Endothelial cell of umbilical vein (primary cell): ENCODE data around the gene RIGI. TPM values are rescaled to one million over a fixed set of nuclear protein-coding genes. Genes with fewer than 3 reads are reported as not detected.

ENCODE experiments used
- BruUV-seq: library from RNA; stranded (reverse); fragments of 400-500 nt; replicated peaks from 2 replicates; lab custom pipeline; 2021; lab: Mats Ljungman, UMichigan
- CTCF ChIA-PET: fragments of 300-600, 350-600 bp; sonication (Branson Sonifier 250); formaldehyde crosslinking; loops from one replicate; lab custom pipeline; 2021; ENCODE audit warnings: antibody characterized with exemption, inconsistent platforms; lab: Charles Lee
- POLR2A ChIA-PET: fragments of 300-600, 350-600 bp; sonication (Branson Sonifier 250); formaldehyde crosslinking; loops from one replicate; lab custom pipeline; 2021; ENCODE audit warnings: antibody characterized with exemption, inconsistent platforms; lab: Charles Lee
- DNase-seq: peaks from one replicate; pipeline ENCODE4 v3.0.0-alpha.2; 2011; ENCODE audit warnings: low read depth, low spot score
- FAIRE-seq: peaks from 2 replicates; lab custom pipeline; 2011; peaks lifted over from hg19 to GRCh38; lab: Jason Lieb, UNC
- H2AFZ ChIP-seq: 2 replicates; pipeline ENCODE4 v1.6.0; 2012; ENCODE audit warnings: low read depth, low read length, control low read depth, inconsistent platforms
- H3K27ac ChIP-seq: 2 replicates; pipeline ENCODE4 v1.5.1; 2011; ENCODE audit warnings: low read depth, mild to moderate bottlenecking, control low read depth, low read length, moderate library complexity; ENCODE audit not compliant: insufficient read depth
- H3K27me3 ChIP-seq, 2 experiments: 2 replicates each; pipeline versions ENCODE4 v1.6.0 to v1.6.1; 2011; ENCODE audit warnings: low read length in 2 of 2, mixed read lengths in 1 of 2; ENCODE audit not compliant: control insufficient read depth in 2 of 2, insufficient read depth in 2 of 2
- H3K36me3 ChIP-seq, 2 experiments: 2 replicates in 1 of 2; 3 replicates in 1 of 2; pipeline ENCODE4 v1.5.1; 2011; ENCODE audit warnings: low read length in 2 of 2, mild to moderate bottlenecking in 1 of 2, moderate library complexity in 1 of 2; ENCODE audit not compliant: control insufficient read depth in 2 of 2, insufficient read depth in 2 of 2; ENCODE audit errors: extremely low read depth in 1 of 2
- H3K4me1 ChIP-seq: 3 replicates; pipeline ENCODE4 v1.5.1; 2011; ENCODE audit warnings: mild to moderate bottlenecking, low read length; ENCODE audit not compliant: control insufficient read depth, insufficient read depth; ENCODE audit errors: extremely low read depth
- H3K4me2 ChIP-seq: 2 replicates; pipeline ENCODE4 v1.6.1; 2011; ENCODE audit warnings: low read length, control low read depth, mixed read lengths; ENCODE audit not compliant: insufficient read depth
- H3K4me3 ChIP-seq, 3 experiments: fragments of 200-600 bp in 1 of 3; sonication (generic), shearing (Covaris generic) in 1 of 3; replicated peaks in 1 of 3; 2 replicates each; pipeline ENCODE4 v1.5.1; 2011 to 2016; ENCODE audit warnings: control low read depth in 3 of 3, low read length in 3 of 3, mild to moderate bottlenecking in 2 of 3, inconsistent platforms in 1 of 3, low read depth in 1 of 3, moderate library complexity in 1 of 3; ENCODE audit not compliant: insufficient read depth in 1 of 3
- H3K79me2 ChIP-seq: 2 replicates; pipeline ENCODE4 v1.6.0; 2012; ENCODE audit warnings: low read length, inconsistent platforms; ENCODE audit not compliant: control insufficient read depth, insufficient read depth
- H3K9ac ChIP-seq: replicated peaks from 2 replicates; pipeline ENCODE3; 2011; ENCODE audit warnings: low read length, control low read depth; ENCODE audit not compliant: insufficient read depth; ENCODE audit errors: extremely low read depth
- H3K9me1 ChIP-seq: replicated peaks from 3 replicates; pipeline ENCODE4 v1.6.0; 2011; ENCODE audit warnings: mild to moderate bottlenecking, low read length; ENCODE audit not compliant: control insufficient read depth, insufficient read depth; ENCODE audit errors: extremely low read depth
- H3K9me3 ChIP-seq: replicated peaks from 2 replicates; pipeline ENCODE4 v1.5.1; 2012; ENCODE audit warnings: low read length, inconsistent platforms; ENCODE audit not compliant: control insufficient read depth, insufficient read depth
- H4K20me1 ChIP-seq: replicated peaks from 2 replicates; pipeline ENCODE3; 2011; ENCODE audit warnings: mild to moderate bottlenecking, low read length; ENCODE audit not compliant: control insufficient read depth, insufficient read depth; ENCODE audit errors: extremely low read depth
- EZH2 ChIP-seq: IDR thresholded peaks from 2 replicates; pipeline ENCODE4 v1.6.1; 2012; ENCODE audit warnings: borderline replicate concordance, low read depth, mild to moderate bottlenecking, moderate library complexity, low read length, inconsistent platforms; ENCODE audit not compliant: severe bottlenecking
- FOS ChIP-seq: IDR thresholded peaks from 2 replicates; pipeline ENCODE4 v1.6.1; 2011; ENCODE audit warnings: mild to moderate bottlenecking, low read length, moderate library complexity, borderline replicate concordance; ENCODE audit not compliant: insufficient read depth
- GATA2 ChIP-seq: IDR thresholded peaks from 2 replicates; pipeline ENCODE4 v1.7.0; 2011; ENCODE audit warnings: low read depth, mild to moderate bottlenecking, moderate library complexity, mixed read lengths, low read length; ENCODE audit not compliant: insufficient read length, insufficient read depth
- JUN ChIP-seq: IDR thresholded peaks from 2 replicates; pipeline ENCODE4 v1.6.1; 2011; ENCODE audit warnings: borderline replicate concordance, low read depth; ENCODE audit not compliant: insufficient read length, insufficient read depth
- MYC ChIP-seq: IDR thresholded peaks from one replicate; pipeline ENCODE4 v1.6.1; 2011; ENCODE audit warnings: mild to moderate bottlenecking, low read depth, low read length
- POLR2A ChIP-seq: IDR thresholded peaks from 2 replicates; pipeline ENCODE4 v1.6.1; 2012; ENCODE audit warnings: low read depth, mild to moderate bottlenecking, control low read depth, low read length
- POLR2AphosphoS5 ChIP-seq: IDR thresholded peaks from 2 replicates; pipeline ENCODE4 v1.6.1; 2012; ENCODE audit warnings: low read depth, mild to moderate bottlenecking, control low read depth, low read length, moderate library complexity; ENCODE audit not compliant: insufficient read depth
- dilution Hi-C: fragments of 300-500 bp; cut with MboI; formaldehyde crosslinking; loops from one replicate; pipeline ENCODE4 v1.15.0; 2019; ENCODE audit warnings: low sequenced_read_pairs; ENCODE audit not compliant: extremely low pct_ligation_motif_present
- intact Hi-C: fragments of 100-400 bp; cut with micrococcal nuclease; formaldehyde crosslinking; loops from one replicate; pipeline ENCODE4 v1.10.0; 2022
- polyA plus RNA-seq, 4 experiments: library from polyadenylated mRNA; depleted of rRNA in 3 of 4; stranded (reverse) in 3 of 4; unstranded in 1 of 4; fragments of >200 nt; gene quantifications; 2 replicates each; pipeline versions ENCODE4 v1.2.1 to v1.2.3, GENCODE V29; 2011 to 2012; ENCODE audit warnings: missing spikeins in 1 of 4
- total RNA-seq: library from RNA; stranded (reverse); gene quantifications from 2 replicates; pipeline ENCODE4 v1.2.3, GENCODE V29; 2021
- TF ChIP-seq, protein P1 (sequence below): IDR thresholded peaks from 2 replicates; pipeline ENCODE4 v1.6.1; 2011; ENCODE audit not compliant: insufficient read depth, insufficient read length
- TF ChIP-seq, protein P2 (sequence below), 2 donors: IDR thresholded peaks; 1 replicate in 1 of 2; 2 replicates in 1 of 2; pipeline ENCODE4 v1.5.1; 2011; ENCODE audit warnings: low read length in 2 of 2, mild to moderate bottlenecking in 2 of 2, moderate library complexity in 2 of 2, control low read depth in 1 of 2, inconsistent platforms in 1 of 2, low read depth in 1 of 2; ENCODE audit not compliant: insufficient read depth in 1 of 2; ENCODE audit errors: extremely low read depth in 1 of 2

RIGI gene
- total and polyA plus RNA-seq, 2 donors (not counting 3 experiments of a cell fraction or from before 2014, with no cell fraction given) = 4.5 to 13.3 TPM

DNA sequence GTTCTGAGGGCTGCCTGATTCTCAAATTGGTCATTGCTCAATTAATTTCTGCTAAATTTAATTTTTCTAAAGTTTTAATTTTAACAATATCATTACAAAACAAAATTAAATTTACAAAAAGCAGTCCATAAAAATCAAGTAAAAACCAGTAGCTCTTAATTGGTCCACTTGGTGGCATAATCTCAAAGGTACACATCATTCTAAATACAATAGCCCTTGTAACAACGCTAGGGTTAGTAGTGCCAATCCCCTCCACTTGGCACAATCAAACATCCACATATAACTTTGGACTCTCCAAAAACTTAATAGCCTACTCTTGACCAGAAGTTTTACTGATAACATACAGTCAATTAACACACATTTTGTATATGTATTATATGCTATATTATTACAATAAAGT lies 48.9 kb upstream of the RIGI start:
- Histone ChIP-seq H3K36me3 (no peaks in the 10 kb centered on the region), H3K9me3 (no peaks in the 10 kb centered on the region), H3K4me1 (peaks cover 18% of the 10 kb centered on the region), H3K9me1 (no peaks in the 10 kb centered on the region), H3K79me2 (peaks cover 25% of the 10 kb centered on the region), H4K20me1 (no peaks in the 10 kb centered on the region), H3K4me3 (no peak overlapping the region), H3K27me3 (peaks cover 8 to 10% of the 10 kb centered on the region in 2 experiments), H2AFZ (no peak overlapping the region), H3K4me2 (no peak overlapping the region), H3K27ac (no peak overlapping the region), H3K9ac (no peak overlapping the region)
- TF ChIP-seq, protein P1, sequence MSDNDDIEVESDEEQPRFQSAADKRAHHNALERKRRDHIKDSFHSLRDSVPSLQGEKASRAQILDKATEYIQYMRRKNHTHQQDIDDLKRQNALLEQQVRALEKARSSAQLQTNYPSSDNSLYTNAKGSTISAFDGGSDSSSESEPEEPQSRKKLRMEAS = no peak
- TF ChIP-seq POLR2A = no peak
- TF ChIP-seq, protein P2, sequence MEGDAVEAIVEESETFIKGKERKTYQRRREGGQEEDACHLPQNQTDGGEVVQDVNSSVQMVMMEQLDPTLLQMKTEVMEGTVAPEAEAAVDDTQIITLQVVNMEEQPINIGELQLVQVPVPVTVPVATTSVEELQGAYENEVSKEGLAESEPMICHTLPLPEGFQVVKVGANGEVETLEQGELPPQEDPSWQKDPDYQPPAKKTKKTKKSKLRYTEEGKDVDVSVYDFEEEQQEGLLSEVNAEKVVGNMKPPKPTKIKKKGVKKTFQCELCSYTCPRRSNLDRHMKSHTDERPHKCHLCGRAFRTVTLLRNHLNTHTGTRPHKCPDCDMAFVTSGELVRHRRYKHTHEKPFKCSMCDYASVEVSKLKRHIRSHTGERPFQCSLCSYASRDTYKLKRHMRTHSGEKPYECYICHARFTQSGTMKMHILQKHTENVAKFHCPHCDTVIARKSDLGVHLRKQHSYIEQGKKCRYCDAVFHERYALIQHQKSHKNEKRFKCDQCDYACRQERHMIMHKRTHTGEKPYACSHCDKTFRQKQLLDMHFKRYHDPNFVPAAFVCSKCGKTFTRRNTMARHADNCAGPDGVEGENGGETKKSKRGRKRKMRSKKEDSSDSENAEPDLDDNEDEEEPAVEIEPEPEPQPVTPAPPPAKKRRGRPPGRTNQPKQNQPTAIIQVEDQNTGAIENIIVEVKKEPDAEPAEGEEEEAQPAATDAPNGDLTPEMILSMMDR (IDR thresholded peaks at IDR 0.05; ENCODE audit: extremely low read depth in 1 of 2, insufficient read depth in 1 of 2, low read depth in 1 of 2, low read length in 2 of 2) = no peak
- TF ChIP-seq POLR2AphosphoS5 = no peak
- no peak for TF ChIP-seq FOS
- TF ChIP-seq JUN = no peak
- TF ChIP-seq GATA2 = no peak
- TF ChIP-seq EZH2 = no peak
- no peak for TF ChIP-seq MYC
- intact Hi-C loops (no loop called here), dilution Hi-C loops (loop anchor here (25.0 kb wide), 1 partner anchor 188 kb away; the partner anchor contains the start of gene ACO1)
- ChIA-PET POLR2A (no interaction called here), CTCF (interaction anchor here (0.6 to 20.3 kb wide), 5 partner anchors 142 to 393 kb away, joined by 3 to 1384 read pairs (median 3); no protein-coding TSS in a partner anchor)
- BruUV-seq = no TSS peak
- DNase-seq (no peak), FAIRE-seq (no peak)
